Gastrocnemius medialis (tissue), 4 donors: ENCODE data around the gene GALNT14.

Experiments used
- CTCF ChIP-seq, 5 experiments: fragments of 450-650 bp in 3 of 5; fragments of 200-600 bp in 2 of 5; sonication (generic) in 2 of 5; IDR thresholded peaks in 4 of 5; conservative IDR thresholded peaks in 1 of 5; 1 replicate in 4 of 5; 2 replicates in 1 of 5; pipeline ENCODE4 v1.5.1; 2016 to 2019; ENCODE audit warnings: antibody characterized with exemption in 5 of 5, mild to moderate bottlenecking in 3 of 5, moderate library complexity in 3 of 5
- POLR2A ChIP-seq, 2 donors: fragments of 450-650 bp; IDR thresholded peaks; one replicate each; pipeline ENCODE4 v1.6.1; 2017; ENCODE audit warnings: antibody characterized with exemption in 2 of 2, mild to moderate bottlenecking in 2 of 2, moderate library complexity in 2 of 2

DNA sequence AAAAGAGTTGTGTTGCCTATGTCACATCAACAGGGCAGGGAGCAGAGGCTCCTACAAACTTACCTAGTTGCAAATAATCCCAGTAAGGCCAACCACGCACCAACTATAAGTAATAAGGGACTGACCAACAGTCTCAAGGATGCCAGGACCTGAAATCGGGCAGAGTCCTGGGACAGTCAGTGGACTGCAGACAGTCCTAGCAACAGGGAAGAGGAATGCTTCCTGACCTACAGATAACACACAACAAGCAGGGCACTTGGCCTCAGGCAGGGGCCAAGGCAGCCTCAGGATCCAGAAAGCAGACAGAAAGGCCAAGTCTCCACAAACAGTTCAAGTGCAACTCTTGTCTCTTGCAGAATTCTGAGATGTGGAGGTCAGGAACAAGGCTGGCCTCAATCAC, 56.2 kb downstream of the GALNT14 start:
- TF ChIP-seq CTCF (IDR thresholded peaks at IDR 0.05 in 4 of 5, conservative IDR thresholded peaks at IDR 0.05 in 1 of 5) = no peak
- TF ChIP-seq POLR2A (IDR thresholded peaks at IDR 0.05) = no peak
